Panc1 (cell line): ENCODE data around the gene TCEA3.

ENCODE experiments used
- CTCF ChIP-seq: fragments of 450-650 bp; IDR thresholded peaks from 2 replicates; pipeline ENCODE4 v1.5.1; 2017; ENCODE audit warnings: mild to moderate bottlenecking
- POLR2AphosphoS5 ChIP-seq: IDR thresholded peaks from 2 replicates; pipeline ENCODE4 v1.6.1; 2012; ENCODE audit warnings: mild to moderate bottlenecking, low read depth, low read length, moderate library complexity
- SIN3A ChIP-seq: IDR thresholded peaks from 2 replicates; pipeline ENCODE4 v1.6.1; 2012; ENCODE audit warnings: low read depth, mild to moderate bottlenecking, low read length, moderate library complexity, borderline replicate concordance; ENCODE audit not compliant: insufficient read depth

GRCh38 chr1:23383577-23384311 is 40.8 kb downstream of the TCEA3 start:
- TF ChIP-seq CTCF (no peak), POLR2AphosphoS5 (no peak), SIN3A (no peak)
